ENCODE results near the gene HOXD10.

HOXD10 gene

DNA sequence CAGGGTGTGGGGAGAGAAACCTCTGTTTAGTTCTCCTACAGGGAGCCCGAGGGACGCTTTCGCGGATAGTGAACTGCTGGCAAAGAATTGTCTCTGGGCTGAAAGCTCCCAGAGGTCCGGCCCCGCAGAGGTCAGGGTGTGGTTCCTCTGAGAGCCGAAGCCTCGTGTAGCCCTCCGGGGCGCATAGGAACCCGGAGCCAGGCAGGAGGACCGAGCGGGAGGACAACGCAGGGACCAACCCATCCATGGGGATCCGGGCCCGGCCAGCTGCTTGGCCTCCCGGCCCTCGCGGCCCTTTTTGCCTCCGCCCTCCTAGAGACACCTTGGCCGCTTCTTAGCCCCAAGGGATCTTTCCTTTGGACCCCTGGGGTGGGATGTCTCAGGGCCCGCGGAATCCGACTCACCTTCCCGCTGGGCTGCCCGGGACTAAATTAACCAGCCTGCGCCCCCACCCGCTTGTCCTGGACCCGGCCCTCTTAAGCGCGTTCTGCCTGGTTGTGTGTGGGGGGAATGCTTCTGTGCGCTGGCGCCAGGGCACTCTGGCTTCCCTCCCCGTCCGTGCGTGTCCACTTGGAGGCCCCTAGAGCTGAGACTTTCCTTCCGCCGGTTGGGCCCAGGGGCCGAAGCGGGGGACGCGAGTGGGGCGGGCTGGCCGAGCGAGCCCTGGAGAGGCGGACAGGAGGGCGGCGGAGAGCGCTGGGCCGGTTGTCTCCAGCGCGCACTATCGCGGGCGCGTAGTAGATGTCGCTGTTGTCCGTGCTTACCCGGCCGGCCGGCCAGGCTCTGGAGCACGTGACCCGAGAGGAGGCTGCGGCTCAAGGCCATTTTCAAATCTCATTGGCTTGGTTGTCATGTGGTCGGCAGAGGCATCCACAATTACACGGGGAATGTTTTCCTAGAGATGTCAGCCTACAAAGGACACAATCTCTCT is at the start of gene HOXD10:
HOXD10 (plus strand) TSS at position 896 of the 931 bp plus-strand sequence. CDS start 56 bp downstream, outside the sequence.
- DNase-seq (ENCODE audit: low read depth) = no peak

DNA sequence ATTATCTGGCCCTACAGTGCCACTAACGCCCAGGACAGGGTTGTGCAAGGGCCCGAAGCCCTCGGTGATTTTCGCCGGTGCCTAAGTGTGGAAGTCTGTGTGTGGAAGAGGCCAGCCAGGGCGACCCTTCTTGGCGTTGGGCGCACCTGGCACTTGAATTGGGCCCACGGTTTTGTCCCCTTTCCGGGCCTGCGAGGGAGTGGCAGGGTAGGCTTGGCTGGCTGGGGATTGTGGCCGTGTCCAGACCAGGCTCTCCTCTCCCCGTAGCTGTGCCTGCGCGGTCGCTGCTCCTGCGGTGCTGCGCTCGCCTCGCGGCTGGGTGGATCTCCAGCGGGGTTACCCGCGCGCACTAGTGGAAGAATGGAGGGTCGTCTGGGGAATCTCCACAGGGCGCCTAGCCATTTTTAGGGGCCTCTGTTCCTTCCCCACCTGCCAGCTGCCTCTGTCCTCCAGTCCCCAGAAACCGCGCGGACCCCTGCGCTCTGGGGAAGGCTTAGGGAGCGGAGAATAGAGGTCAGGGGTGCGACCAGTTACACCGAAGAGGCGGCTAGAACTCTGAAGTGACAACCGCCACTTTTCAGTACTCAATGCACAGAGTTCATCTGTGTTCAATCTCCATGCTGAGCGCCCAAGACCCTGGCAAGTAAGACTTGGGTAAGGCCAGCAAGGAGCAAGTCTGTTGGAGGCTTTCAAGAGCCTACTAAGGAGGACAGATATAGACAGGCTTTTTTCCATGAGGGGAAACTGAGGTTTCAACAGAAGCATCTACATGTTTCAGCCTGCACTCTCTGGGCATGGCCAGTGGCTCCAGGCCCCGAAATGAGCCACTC is 48.8 kb upstream of the HOXD10 start:
- DNase-seq (ENCODE audit: low read depth) = no peak

DNA sequence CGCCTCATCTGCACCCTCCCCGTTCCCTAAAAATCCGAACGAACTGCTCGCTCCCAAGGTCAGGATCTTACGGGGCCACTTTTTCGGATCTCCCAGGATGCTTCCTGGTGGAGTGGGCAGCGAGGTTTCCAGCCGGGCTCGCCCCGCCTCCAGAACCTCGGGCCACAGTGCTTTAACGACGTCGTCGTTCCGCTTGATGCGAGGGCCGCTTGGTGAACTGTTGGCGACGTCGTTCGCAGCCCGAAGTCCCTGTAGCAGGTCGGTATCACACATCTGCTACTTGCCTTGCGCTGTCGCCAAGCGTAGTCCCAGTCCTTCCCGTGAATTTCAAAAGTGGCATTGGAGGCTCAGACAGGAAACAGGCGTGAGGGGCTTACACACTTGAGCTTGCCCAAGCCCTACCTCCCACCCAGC is 48.2 kb upstream of the HOXD10 start:
- DNase-seq (ENCODE audit: low read depth) = no peak

DNA sequence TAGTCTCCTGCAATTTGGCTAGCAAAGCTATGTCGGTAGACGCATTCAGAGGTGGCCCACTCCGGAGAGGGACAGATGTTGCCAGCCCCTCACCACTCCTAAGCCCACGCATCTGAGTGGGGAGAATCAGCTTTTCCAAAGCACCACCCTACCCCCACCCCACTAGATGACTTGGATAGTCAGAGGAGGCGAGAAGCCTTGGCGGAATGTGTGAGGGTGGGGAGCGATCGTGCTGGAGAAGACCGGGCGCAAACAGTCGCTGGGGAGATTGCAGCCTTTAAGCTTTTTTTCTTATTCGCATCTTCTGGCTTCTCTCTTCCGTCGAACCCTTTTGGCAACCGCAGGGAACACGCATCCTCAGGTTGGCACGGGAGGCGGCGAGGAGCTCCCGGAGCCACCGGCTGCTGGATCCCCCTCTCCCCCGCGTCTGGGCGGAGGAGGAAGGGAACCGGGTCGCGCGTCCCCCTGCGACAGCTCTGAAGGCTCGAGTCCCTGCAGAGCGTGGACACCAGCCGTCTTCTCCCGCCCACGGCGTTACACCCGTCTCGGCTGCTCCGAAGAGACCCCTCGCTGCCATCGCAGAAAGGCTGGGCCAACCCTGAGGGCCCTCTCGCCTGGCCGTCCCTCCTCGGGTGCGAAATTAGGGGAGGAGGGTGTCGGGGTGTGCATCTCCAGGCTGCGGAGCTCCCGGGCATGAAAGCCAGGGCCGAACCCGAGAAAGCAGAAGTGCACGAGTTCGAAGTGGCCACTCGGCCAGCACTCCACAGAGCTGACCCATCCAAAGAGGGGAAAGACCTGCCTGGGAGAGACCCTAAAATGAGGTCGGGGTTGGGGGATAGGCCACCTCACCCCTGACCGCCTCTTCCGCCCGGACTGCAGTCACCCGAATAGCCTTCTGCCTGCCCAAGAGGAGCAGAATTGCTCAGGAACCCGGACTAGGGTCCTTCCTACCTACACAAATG is 45.0 kb upstream of the HOXD10 start:
- DNase-seq (ENCODE audit: low read depth) = no peak

DNA sequence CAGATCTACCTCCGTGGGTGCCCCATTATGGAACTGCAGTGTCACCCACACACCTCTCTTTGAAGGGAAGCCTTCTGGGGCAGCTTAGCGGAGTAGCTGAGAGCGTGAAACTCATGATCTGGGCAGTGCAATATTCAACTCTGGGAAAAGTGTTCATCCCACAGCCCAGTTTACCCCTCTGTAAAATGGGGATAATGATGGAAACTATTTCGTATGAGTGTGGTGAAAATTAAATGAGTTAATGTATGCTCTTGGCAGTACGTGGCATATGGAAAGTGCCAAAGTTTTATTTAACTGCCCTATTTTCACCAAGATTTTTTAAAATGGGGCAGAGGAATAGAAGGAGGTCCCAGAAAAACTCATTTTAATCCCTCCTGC is 44.3 kb upstream of the HOXD10 start:
- DNase-seq (ENCODE audit: low read depth) = no peak

DNA sequence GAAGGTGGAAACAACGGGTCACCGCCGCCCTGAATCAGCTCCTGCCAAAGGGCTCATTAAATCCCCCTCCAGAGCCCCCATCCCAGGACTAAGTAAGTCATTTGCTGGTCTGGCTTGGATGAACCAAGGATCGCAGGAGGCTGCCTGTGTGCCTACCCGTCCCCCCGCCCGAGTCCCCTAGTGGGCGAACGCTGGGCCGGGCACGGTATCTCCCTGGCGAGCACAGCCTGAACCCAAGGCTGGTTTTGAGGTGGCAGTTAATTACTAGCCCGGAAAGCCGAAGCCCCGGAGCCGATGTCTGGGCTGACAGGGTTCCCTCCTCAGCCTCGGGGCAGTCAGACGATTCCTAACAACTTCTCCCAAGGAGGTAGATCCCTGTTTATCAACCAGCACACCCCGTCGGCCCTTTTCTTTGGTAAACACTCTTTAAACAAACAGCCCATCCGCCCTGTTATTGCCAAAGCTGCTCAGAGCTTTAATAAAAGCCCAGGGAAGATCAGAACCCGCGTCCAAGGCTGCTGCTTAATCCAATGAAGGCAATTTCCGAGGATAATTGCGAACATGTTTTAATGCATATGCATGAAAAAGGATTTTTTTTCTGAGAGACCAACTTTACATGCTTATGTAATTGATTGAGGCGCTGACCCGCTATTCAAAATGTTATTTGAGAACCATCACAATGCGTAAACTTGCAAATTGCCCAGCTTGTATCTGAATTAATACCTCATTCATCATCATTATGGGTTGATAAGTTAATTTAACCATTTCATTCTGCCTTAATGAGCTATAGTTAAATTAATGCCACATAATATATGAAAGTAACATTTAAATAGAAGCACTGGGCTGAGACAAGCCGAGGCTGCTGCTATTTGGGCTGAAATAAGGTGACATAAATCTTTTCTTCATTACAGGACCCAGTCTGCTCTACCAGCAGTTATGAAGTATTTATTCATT is 43.4 kb upstream of the HOXD10 start:
- DNase-seq (ENCODE audit: low read depth) = no peak

DNA sequence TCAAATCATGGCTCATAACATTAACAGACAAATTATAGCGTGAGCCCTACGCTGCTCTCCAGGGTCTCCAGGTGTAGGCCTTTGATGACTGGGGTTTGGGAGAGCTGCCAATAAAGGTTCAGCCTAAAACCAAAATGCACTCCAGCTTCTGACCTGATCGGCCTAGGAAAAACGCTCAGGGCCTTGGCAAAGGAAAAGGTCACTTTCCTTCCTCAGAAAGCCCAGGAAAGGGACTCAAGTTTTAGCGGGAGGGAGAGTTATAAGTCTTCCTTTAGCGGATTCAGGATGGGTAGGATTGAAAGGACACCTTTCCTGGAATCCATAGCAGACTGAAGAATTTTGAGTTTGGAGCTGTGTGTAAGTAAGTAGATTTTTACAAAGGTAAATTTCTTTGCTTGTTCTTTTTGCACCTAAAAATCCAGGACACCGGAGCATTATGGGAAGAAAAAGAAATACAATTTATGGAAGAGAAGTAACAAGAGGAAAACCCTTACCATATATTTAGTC is 41.6 kb upstream of the HOXD10 start:
- DNase-seq (ENCODE audit: low read depth) = no peak

DNA sequence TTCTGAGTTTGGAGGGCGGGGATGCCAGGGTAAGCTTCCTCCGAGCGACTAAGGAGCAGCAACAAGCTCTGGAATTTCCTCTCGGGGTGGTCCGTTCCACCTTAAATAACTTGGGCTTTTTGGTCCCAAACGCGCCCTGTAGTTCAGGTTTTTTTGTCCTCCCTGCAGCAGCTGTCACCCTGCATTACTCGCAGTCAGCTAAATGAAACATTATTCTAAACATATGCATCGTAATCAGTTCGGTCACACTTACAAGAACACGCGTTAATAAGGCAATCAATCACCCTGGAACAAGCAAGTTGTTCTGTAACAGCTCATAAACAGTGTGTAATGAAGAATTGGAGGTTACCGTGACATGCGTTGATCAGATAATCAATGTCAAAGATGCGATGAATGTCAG is 41.1 kb upstream of the HOXD10 start:
- no peak for DNase-seq (ENCODE audit: low read depth)

DNA sequence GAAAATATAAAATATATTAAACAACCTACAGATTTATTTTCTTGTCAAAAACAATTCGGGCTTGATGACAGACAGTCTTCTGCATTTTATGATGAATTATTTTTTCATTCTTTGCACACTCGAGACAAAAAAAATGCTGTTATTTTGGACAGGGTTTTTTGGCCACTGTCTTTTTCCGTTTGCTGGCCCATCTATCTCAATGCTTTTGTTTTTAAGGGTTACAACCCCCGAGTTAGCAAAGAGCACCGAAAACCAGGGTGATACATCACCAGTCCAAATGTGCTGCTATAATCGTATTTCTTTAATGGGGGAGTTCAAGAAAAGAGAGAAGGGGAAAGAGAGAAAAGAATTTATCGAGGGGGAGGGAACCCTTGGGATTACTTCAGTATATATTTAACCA is 40.5 kb upstream of the HOXD10 start:
- DNase-seq (ENCODE audit: low read depth) = no peak

DNA sequence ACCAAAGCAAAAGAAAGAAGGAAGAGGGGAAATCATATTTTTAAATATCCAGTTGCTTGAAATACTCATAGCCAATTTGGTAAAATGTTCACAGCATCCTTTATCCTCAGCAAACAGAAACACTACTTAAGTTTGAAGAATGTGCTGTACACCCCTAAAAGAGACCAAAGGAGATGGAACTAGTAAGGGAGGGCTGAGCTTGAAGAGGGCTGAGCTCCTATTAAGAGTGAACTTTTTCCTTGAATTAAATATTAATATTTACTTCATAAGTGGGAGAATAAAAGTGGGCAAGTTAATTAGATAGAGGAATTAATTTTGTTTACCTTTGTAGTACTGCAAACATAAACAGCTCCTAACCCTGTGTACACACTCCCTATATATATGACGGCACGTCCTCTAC is 39.8 kb upstream of the HOXD10 start:
- no peak for DNase-seq (ENCODE audit: low read depth)

DNA sequence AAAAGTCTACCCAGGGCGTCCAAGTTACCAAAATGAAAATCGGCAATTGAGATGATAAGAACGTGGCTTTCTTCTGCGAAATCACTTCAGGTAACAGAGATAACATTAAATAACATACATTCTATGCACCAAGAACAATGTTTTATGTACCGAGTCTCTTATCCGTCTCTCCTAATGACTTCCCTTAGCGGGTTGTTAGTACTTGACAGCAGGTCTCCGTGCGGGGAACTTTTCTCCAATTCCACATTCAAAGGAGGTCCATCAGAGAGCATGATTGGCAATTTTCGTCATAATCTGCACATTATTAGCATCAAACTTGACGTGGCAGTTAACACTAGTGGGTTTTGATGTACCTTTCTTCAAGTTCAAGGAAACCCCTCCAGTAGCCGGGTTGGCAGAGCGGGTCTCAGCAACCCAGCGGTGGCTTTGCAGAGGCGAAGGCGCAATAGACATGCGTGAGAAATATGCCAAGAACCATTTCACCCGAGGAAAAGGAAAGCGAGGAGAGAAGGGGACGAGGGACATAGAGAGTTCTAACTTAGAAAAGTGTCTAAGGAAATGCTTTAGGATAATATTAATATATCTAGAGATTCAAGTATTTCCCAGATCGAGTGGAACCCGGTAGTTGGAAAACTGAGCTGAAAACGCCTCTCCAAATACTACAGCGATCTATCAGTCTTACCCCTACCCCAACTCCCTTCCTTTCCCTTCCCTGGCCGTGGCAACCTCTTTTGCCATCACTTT is 37.9 kb upstream of the HOXD10 start:
- no peak for DNase-seq (ENCODE audit: low read depth)

DNA sequence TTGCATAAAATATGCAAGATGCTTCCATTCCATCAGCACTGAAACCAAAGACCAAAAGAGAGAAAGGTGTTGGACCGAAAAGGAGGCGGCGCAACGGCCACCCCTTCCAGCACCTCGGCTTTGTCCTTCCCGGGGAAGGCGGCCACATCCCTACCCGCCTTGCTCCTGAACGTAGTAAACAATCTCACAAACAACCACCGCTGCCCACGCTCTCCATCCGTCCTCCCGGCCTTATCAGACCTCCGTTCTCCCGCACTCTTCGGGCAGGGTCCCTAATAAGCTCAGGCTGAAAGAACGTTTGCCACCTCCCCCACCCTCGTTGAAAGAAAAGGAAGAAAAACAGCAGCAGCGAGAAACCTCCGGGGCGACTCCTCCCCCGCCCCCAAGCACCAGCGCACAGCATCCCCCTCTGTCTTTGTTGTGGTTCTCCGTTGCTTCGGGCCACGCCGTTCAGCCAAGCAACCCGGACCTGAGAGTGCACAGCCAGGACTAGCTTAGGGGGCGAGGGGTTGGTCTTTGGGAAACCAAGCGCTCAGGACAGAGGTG is 37.2 kb upstream of the HOXD10 start:
- DNase-seq (ENCODE audit: low read depth) = no peak

DNA sequence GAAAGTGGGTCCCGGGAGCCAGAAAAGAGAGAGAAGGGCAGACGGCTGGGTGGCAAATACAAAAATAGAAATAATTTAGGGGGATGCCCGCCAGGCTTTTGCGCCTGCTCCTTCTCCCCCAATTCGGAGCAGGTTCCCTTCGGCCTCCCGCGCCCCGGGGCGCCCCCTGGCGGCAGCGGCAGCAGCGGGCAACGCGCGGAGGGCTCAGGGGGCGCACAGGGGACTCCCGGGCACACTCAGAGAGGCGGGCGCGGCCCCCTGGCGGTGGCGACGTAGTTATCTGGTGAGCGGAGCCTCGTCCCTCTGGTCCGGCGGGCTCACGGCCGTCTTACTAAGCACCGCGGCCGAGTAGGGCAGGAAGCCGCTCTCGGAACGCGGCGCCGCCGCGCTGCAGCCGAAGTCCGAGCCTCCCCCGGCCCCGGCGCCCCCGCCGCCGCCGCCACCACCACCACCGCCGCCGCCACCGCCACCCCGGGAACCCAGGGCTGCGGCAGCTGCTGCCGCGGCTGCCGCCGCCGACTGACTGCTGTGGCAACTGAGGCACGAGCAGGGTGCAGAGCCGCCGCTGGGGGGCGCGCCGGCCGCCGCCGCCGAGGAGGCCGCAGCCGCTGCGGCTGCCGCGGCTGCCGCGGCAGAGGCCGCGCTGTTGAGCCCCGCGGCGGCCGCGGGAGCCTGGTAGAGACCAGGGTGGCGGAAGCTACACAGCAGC is 36.6 kb upstream of the HOXD10 start:
- peak; percentile 6 for DNase-seq (ENCODE audit: low read depth)

DNA sequence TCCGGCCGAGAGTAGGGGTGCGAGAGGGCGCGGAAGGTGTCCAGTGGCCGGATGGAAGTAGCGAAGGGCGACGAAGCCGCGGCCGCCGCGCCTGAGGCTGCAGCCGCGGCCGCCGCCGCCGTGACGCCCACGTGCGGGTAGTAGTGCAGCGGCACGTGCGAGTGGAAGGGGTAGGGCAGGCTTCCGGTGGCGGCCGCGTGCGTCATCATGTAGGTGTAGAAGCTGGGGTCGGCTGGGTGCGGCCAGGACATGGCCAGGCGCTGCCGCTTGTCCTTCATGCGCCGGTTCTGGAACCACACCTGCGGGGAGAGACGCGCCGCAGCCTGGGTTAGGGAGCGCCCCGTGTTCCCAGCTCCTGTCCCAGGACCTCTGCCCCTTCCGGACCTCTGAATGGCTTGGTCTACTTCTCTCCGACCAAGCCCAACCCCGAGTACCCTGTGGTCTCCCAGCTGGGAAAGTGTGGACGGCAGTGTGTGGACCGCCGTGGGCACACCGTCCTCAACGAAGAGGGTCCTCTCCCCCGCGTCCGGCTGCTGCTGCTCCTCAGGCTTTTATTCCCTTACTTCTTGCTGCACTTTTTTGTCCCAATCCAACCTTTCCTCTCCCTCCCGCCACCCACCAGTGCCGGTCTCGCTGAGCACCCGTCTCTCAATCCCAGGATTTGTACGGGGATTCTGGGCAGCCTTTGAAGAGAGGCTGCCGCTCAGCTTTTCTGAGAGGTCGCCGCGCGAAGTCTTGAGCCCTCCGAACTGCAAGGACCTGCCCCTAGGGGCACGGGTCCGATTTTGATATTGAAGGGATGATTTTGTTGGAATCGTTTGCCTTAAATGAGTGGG is 35.8 kb upstream of the HOXD10 start:
- DNase-seq (ENCODE audit: low read depth) = no peak

DNA sequence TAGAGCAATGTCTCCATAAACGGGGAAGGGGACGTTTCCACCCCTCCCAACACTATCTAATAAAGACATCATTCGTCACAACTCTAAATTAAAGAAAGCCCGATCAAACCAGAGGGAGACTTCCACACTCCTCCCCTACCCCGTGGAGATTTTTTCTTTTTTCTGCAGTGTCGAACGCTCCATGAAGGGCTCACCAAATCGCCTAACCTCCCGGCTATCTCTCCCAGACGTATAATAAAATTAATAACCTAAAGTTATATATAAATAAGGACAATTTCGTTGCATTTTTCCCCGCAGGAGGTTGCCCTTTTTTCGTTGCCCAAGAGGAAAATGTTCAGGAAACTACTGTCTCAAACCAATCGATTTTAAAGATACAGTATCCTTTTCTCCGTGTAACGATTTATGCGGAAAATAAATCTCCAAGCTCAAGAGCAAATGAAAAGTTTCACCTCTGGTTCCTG is 35.2 kb upstream of the HOXD10 start:
- DNase-seq (ENCODE audit: low read depth) = no peak

DNA sequence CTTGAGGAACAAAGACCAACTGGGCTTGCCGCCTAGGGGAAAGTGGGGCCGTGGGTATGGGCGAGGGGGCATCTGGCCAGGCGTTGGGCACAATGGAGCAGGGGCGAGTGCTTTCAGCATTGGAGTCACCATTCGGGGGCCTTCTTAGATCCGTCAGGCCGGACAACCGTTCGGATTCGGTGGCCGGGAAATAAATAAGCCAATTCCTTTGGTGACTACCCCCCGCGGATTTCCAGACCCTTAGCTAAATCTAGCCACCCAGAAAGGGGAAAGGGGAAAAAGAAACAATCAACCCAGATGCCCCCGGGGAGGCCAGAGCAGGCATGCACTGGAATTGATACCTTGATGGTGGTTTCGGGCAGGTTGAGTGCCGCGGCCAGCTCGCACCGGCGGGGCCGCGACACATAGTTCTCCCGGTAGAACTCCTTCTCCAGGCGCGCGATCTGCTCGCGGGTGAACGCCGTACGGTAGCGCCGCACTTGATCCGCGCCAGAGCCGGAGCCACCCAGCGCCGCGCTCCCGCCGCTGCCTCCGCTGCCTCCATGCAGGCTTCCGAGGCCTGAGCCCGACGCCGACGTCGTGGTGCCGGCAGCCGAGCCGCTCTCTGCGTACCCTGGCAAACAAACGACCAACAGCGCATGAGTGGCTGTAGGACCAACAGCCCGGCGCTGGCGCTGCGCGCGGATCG is 34.6 kb upstream of the HOXD10 start:
- DNase-seq (ENCODE audit: low read depth) = no peak

DNA sequence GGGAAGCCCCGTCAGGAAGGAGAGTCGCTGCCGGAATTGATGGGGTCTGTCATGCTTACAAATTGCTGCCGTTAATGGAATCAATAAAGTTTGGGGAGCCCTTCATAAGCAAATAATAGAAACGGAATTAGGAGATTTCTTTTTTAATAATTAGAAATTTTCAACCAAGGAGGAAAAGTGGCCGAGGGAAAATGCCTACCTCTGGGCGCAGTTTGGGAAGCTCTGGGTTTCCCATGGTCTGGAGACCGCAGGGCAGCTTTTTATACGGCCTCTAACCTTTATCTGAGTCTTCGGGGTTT is 34.1 kb upstream of the HOXD10 start:
- DNase-seq (ENCODE audit: low read depth) = no peak

All from fibroblast of the conjunctiva (primary cell).